GM10847 (cell line): ENCODE results near the gene RBM44.

Experiments used
- POLR2A ChIP-seq: IDR thresholded peaks from 2 replicates; pipeline ENCODE4 v1.6.1; 2011; ENCODE audit not compliant: insufficient read length; ENCODE audit errors: extremely low read depth

Gene RBM44

DNA sequence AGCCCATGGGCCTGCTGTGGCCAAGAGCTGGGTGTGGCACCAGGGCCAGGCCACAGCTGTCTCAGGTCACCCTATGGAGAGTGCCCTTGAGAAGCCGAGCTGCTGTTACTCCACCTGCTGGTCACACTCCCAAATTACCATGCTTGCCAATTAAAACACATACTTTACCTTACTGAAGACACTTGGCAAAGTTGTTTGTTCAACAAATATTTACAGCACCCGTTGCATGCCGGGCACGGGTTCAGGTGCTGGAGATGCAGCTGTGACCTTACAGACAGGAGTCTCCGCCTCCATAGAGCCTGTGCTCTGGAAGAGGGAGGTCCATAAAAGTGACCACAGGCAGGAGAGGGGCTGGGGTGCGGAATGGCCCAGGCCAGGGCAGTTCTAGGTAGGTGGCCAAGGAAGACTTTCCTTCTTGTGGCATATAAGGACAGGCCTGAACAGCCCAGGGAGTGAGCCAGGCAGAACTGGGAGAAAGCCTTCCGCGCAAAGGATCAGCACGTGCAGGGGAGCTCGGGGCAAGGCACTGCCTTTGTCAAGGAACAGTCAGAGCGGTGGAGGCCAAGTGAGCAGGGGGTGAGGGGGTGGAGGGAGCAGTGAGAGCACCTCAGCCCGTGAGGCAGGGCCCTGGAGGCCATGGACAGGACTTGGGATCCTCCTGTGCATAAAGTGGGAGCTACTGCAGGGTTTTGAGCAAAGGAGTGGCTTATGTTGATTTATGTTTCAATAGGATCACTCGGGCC lies 23.6 kb upstream of the RBM44 start:
- no peak for TF ChIP-seq POLR2A

- TF ChIP-seq POLR2A = no peak
These were observed 19.1 kb upstream of the RBM44 start for GRCh38 chr2:237779521-237779920.

DNA sequence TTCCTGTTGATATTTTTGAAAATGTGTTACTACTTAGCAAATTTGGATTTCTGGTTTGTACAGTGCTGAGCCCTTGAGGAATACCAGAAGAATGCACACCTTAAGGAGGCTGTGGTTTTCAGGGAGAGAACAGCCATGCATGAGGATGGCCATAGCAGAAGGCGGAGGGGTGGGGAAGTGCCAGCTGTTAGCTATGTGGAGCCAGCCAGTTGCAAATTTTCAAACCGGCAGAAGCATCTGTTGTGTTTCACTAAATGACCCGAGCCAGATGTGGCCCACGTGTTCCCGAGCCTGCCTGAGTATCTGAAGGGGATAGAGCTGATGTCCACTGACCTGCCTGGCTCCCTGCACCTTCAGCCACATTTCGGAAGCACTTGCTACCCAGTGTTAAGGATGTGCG lies 16.4 kb upstream of the RBM44 start:
- no peak for TF ChIP-seq POLR2A

DNA sequence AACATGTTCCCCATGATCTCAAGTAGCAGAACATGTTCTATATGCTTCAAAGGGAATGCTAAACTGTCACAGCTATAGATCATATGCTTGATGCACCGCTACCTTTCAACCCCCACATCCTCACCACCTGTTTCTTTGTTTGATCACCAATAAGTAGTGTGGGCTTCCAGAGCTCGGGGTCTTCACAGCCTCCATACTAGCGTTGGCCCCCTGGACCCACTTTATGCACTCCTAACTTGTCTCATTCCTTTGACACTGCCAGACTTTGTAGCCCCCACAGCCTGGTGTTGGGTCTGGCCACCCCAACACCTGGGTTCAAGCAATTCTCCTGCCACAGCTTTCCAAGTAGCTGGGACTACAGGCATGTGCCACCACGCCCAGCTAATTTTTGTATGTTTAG lies 11.6 kb upstream of the RBM44 start:
- no peak for TF ChIP-seq POLR2A

- no peak for TF ChIP-seq POLR2A
These were observed 8.2 kb upstream of the RBM44 start for GRCh38 chr2:237790353-237790752.

- no peak for TF ChIP-seq POLR2A
These were observed 6.4 kb upstream of the RBM44 start for GRCh38 chr2:237791977-237792727.

- TF ChIP-seq POLR2A = no peak
These were observed 1.3 kb upstream of the RBM44 start for GRCh38 chr2:237797253-237797652.

- no peak for TF ChIP-seq POLR2A
These were observed 465 bp downstream of the RBM44 start for GRCh38 chr2:237799060-237799428.

DNA sequence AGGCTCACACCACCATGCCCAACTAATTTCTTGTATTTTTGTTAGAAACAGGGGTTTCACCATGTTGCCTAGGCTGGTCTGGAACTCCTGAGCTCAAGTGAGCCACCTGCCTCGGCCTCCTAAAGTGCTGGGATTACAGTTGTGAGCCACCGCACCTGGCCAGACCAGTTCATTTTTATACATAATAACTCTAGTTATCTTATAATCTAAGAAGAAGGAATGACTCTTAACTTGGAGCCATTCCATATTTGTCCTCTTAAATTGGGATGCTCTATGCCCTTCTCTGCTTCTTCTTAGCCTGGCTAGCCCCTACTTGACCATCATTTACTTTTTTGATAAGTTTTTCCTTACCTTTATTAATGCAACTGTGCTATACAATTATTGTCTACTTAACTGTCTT lies 2.9 kb downstream of the RBM44 start:
- TF ChIP-seq POLR2A = no peak

- TF ChIP-seq POLR2A = no peak
These were observed 7.8 kb downstream of the RBM44 start for GRCh38 chr2:237806334-237806733.

- TF ChIP-seq POLR2A = no peak
These were observed 17.1 kb downstream of the RBM44 start for GRCh38 chr2:237815637-237816036.

GRCh38 chr2:237816531-237816930 lies 18.0 kb downstream of the RBM44 start:
- no peak for TF ChIP-seq POLR2A

DNA sequence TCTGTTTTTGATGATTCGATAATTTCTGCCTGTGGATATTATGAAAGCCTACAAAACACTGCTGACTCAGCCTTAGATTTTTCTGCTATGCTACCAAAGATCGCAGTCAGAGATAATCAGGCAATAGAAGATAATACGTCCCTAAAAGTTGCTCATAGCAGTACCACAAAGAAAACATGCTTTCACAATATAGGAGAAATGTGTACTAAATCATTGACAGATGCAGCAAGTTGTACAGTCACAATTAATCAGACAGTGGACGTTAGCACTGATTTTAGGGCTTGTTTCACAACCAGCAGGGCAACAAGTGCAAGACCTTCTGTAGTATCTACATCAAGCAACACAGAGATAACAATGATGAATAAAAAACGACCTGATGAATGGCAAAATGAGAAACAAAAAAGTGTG lies 19.5 kb downstream of the RBM44 start:
- TF ChIP-seq POLR2A = no peak

- no peak for TF ChIP-seq POLR2A
These were observed 20.7 kb downstream of the RBM44 start for GRCh38 chr2:237819231-237819630.

DNA sequence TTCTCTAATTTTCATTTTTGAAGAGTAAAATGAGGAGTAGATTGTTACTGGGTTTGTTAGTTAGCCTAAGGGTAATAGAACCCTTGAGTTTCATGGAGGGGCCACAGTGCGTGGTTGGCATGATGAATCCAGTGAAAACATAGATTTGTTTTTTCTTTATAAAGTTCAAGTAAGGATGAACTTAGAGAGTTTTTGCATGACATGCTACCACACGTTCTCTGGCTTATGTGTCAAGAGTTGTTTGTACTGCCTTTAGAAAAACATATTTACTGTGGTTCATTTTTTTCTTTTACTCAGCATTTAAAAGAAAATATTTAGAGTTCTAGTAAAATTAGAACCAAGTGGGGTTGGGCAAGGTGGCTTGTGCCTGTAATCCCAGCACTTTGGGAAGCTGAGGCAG lies 21.8 kb downstream of the RBM44 start:
- TF ChIP-seq POLR2A = no peak

- TF ChIP-seq POLR2A = no peak
These were observed 25.0 kb downstream of the RBM44 start for GRCh38 chr2:237823544-237823943.

GRCh38 chr2:237824085-237824484 lies 25.5 kb downstream of the RBM44 start:
- TF ChIP-seq POLR2A = no peak
